ENCODE measurements around the gene TCOF1.

Gene TCOF1, protein sequence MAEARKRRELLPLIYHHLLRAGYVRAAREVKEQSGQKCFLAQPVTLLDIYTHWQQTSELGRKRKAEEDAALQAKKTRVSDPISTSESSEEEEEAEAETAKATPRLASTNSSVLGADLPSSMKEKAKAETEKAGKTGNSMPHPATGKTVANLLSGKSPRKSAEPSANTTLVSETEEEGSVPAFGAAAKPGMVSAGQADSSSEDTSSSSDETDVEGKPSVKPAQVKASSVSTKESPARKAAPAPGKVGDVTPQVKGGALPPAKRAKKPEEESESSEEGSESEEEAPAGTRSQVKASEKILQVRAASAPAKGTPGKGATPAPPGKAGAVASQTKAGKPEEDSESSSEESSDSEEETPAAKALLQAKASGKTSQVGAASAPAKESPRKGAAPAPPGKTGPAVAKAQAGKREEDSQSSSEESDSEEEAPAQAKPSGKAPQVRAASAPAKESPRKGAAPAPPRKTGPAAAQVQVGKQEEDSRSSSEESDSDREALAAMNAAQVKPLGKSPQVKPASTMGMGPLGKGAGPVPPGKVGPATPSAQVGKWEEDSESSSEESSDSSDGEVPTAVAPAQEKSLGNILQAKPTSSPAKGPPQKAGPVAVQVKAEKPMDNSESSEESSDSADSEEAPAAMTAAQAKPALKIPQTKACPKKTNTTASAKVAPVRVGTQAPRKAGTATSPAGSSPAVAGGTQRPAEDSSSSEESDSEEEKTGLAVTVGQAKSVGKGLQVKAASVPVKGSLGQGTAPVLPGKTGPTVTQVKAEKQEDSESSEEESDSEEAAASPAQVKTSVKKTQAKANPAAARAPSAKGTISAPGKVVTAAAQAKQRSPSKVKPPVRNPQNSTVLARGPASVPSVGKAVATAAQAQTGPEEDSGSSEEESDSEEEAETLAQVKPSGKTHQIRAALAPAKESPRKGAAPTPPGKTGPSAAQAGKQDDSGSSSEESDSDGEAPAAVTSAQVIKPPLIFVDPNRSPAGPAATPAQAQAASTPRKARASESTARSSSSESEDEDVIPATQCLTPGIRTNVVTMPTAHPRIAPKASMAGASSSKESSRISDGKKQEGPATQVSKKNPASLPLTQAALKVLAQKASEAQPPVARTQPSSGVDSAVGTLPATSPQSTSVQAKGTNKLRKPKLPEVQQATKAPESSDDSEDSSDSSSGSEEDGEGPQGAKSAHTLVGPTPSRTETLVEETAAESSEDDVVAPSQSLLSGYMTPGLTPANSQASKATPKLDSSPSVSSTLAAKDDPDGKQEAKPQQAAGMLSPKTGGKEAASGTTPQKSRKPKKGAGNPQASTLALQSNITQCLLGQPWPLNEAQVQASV (N-terminal part only)

DNA sequence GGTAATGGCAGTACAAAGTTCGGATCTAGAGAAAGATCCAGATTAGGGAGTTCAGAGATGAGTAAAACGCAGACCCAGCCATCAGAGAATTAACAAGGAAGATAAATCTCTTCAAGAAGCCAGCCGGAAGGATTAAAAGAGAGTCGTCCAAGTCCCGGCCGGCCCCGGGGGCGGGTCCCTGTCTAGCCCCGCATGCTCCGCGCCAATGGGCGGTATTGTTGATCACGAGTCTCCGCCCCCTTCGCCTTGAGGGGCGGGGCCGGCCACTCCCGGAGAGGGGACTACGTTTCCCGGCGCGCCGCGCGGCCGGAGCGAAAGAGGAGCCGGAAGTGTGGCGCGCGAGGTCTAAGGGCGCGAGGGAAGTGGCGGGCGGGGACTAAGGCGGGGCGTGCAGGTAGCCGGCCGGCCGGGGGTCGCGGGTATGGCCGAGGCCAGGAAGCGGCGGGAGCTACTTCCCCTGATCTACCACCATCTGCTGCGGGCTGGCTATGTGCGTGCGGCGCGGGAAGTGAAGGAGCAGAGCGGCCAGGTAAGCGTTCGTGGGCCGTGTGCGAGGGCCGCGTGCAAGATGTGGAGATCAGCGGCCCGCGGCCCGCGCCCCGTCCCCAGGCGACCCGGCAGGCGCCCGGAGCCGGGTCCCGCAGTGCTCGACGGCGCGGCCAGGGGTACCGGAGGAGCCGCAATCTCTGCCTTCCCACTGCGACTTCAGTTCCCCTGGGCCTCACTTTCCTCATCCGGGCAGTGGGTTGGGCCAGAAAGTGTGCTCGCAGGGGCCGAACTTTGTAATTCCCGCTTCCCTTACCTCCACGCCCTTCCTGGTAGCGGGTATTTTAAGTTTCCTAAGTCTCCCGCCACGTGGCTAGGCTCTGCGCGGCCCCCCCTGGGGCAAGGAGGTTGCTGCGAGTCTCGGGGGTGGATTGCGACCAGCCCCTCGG, at the start of gene TCOF1:
TCOF1 (plus strand) TSS at position 372 of the 935 bp plus-strand sequence; CDS start at position 422, 50 bp downstream.
- DNase-seq: peak; percentile 95

DNA sequence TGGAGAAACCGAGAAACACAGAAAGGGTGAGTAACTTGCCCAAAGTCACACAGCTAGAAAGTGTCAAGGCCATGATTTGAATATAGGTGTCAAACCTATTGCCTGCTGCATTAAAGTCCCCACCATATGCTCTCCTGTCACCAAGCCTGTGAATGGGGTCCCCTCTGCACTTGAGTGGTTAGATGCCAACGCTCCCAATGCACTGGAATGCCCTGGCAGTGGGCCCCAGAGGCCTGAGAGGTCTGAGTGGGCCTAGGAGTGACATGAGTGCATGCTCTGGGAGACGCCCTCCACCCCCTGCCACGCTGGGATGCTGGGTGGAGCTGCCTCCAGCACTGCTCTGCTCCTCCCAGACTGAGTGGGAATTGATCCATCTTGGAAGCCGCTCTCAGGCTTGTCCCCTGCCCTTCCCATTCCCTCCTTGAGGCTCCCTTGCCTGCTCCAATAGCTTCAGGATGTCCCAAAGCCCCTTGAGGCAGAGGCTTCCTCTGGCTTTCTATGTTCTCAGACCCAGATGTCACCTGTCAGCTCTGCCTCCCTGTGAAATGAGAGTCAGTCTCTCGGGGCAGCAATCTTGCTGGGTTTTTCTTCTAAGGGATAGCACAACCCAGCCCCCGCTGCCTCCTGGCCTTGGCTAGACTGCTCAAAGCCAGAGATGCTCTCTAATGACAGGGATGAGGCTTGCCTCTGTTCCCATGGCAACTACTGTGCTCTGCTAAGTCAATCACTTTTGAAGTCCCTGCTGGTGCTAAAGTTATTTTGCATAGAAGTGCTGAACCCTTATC, 48.2 kb upstream of the TCOF1 start:
- no peak for DNase-seq

DNA sequence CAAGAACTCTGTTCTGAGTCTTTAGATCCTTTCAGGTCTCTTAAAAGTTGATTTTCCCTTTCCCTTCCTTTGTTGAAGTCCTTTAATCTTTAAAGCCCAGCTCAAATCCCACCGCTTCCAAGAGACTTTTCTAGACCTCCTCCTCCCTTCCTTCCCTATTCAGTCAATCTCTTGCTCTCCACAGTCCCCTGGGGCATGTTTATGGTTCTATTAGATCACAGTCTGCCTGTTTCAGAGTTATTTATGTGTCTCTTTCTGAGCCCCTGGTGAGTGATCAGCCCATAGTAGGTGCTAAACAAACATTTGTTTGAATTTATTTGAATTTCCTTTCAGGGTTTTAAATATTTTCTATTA, 47.6 kb upstream of the TCOF1 start:
- no peak for DNase-seq

DNA sequence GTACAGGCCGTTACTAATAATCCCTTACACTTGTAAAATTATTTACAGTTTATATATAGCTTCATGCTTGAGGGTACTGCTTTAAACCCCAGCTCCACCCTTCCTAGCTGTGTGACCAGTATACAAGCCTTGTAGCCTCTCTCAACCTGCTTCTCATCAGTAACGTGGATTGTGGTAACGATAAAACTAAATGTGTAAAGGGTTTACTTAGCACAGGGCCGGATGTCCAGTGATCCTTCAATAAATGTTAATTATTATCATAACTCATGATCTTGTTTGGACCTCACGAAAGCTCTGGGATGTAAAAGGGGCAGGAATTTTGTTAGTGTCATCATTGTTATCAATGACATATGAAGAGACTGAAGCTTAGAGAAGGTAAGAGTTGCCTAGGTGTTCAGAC, 47.3 kb upstream of the TCOF1 start:
- no peak for DNase-seq

DNA sequence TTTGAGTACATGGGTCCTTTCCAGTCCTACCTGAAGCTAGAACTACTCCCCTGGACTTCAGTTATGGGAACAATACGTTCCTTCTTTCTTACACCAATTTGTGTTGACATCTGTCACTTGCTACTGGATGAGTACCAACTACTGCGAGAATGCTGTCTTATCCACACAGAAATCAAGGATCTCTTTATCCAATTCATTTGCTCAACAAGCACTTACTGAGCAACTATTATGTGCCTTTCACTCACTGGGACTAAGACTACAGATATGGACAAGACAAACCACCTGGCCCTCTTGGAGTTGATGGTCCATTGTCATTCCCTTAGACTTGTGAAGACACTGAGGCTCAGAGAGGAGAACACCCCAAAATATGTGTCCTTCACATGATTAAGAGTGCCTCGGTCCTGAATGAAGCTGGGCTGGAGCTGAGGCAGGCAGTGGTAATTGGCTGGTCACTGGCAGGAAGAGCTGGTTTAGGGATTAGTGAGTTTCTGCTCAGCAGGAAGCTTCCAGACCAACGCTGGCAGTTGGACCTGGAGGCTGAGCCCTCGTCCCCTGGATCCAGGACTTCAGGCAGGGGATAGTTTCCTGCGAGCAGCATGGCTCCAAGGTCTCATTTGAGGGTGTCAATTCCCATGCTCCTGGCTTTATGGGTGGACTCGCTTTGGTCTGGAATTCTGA, 46.3 kb upstream of the TCOF1 start:
- no peak for DNase-seq

DNA sequence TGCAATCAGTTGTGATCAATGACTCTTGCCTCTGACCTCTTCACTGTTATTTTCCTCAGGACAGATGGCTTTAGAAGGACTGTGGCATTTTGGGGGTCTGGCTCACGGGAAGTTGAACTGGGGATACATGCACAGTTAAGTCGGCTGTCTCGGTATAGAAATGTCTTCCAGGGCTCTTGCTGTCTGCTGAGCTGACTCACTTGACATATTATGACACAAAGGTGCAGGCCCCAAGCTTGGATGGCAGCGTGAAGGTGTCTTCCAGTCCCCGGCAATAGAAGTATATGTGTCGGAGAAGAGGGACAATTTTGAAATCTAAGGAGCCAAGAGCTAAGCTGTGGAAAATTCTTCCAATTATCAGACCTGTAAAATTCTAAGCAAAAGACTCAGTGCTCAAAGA, 45.0 kb upstream of the TCOF1 start:
- no peak for DNase-seq

DNA sequence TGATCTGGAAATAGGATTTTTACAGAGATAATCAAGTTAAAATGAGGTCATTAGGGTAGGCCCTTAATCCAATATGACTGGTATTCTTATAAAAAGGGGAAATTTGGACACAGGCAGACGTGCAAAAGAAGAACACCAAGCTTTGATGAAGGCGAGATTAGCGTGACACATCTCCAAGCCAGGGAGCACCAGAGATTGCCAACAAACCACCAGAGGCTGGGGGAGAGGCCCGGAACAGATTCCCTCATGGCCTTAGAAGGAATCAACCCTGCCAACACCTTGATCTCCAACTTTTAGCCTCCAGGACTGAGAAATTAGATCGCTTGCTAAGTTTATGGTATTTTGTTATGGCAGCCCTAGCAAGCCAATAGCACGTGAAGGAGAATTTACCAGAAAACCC, 44.0 kb upstream of the TCOF1 start:
- no peak for DNase-seq

DNA sequence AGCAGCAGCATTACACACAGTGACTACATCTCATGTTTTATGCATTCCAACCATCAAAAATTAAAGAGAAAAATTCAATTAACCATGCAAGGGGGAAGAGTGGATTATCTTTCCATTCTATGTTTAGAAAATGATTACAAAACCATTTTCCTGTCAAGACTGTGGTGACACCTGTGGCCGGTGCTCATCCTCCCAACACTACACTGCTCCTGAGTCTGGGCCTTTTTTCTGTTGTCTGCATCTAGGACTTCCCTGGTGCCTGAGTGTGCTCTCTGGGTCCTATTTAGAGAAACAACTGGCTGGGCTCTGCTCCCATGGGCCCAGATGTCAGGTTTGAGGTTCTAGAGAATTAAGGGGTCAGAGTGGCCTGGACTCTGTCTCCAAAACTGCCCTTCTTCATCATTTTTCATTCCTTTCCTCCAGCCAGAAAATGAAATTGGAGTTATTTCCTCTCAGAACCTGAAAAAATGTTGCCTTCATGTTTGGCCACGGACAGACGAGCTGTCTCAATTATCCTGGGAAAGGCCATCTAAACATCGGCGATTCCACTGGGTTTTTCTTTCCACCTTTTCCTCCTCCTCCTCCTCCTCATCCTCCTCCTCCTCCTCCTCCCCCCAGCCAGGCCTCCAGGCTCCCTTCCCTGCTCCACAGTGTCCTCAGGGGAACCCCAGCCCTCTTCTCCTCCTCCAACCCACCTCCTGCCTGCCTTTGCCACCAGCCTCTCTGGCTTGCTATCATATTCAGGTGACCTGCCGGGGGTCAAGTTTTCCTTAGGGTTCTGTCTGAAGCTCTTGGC, 43.4 kb upstream of the TCOF1 start:
- no peak for DNase-seq

DNA sequence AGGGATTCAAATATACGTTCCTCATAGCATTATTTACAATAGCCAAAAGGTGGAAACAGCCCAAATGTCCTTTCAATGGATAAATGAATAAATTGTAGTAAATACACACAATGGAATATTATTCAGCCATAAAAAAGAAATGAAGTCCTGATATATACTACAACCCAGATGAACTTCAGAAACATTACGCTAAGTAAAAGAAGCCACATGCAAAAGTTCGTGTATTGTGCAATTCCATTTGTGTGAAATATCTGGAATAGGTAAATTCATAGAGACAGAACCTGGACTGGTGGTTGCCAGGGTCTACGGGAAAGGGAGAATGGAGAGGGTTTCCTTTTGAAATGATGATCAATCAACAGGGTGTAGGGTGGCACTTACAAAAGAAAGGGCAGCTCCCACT, 42.3 kb upstream of the TCOF1 start:
- no peak for DNase-seq

DNA sequence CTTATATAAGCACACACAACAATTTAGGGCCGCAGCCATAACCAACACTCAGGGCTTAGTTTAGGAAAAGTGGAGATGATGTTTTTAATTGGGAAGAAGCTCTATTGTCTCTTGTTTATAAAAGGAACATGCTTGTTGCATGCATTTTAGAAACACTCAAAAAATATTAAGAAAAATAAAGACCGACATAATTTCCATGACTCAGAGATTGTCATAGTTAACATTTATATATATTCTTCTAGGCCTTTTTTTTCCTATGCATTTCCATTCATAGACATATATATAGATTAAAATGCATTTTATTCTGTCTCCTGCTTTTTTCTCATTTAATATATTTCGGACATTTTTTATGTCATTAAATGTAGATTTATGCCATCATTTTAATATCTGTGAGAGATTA, 41.2 kb upstream of the TCOF1 start:
- DNase-seq: no peak

DNA sequence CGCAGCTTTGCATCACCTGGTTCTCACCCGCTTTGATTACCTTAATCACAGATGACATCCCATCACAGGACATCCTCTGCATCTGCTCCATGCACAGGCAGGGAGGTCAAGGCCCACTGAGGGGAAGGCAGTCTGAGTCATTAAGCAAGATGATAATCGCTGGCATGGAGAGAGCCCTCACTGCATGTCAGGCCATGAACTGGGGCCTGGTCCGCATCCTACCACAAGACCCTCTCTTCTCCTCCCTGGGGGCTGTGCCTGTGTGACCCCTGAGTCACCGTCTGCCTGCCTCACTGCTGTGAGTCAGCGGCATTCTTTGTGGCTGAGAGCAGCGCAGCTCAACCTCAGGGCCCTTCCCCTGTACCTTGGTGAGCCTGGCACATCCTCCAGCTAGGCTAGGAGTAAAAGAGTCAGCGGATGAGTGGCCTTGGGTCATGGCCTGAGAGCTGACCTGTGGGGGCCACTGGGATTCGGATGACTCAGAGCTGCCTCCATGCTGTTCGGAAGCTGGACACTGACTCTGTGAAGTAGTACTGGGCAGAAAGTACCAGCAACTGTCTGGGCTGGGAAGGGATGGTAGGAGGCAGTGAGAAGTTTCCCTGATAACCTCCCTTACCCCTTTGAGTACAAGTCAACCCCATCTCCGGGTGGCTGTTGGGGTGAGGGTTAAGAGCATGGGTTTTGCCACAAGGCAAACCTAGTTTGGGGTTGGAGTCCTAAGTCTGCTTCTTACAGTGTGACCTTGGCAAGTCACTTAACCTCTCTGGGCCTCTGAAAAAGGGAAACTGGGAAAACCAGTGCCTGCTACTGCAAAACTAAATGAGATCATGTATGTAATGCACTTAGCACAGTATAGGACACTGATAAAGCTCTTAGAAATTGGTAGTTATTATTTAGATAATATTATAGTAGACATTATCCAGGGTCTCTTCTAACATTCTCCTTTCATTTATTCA, 40.2 kb upstream of the TCOF1 start:
- no peak for DNase-seq

DNA sequence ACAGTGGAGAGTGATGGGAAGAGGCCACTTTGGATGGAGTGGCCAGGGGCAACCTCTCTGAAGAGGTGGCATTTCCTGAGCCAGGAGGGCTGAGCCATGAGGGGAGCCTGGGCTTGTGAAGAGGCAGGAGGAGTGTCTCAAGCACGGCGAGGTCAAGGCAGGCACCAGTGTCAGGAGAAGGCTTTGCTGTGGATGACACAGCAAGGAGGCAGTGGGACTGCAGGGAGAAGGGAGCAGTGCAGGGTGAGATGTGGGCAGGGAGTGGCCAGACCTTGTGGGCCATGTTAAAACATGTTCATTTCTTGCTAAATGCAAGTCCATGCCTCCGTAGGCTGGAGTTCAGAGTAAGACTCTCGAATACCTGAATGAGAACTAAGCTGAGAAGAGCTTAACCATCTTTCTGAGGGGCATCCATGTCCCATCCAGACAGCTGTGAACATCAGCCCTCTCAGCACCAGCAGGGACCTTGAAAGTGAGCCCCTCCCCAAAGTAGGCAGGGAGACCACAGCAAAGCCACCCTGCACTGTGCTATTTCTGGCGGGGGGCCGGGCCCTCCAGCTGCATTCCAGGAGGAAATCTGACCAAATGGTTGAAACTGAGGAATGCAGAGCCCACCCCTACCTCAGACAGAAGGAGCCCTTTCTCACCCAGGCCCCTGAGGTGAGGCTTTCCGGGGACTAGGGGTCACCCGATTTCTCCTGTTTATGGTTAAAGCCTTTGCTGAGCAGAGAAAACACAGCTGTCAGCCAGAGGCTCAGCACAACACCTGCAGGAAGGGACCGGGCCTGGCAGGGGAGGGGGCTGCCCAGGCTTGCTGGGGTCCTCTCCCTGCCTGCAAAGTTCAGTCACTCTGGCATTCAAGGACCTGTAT, 38.6 kb upstream of the TCOF1 start:
- no peak for DNase-seq

DNA sequence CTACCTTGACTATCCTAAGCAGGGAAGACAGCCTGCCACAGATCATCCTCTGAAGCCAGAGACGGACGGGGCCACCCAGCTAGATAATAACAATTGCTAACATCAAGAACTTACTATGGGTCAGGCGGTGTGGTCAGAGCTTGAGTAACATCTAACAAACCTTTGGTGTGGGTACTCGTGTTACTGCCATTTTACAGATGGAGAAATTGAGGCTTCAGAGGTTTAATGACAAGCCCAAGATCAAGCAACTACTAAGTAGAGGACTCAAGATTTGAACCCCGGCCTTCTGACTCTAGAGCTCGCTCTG, 38.1 kb upstream of the TCOF1 start:
- no peak for DNase-seq

DNA sequence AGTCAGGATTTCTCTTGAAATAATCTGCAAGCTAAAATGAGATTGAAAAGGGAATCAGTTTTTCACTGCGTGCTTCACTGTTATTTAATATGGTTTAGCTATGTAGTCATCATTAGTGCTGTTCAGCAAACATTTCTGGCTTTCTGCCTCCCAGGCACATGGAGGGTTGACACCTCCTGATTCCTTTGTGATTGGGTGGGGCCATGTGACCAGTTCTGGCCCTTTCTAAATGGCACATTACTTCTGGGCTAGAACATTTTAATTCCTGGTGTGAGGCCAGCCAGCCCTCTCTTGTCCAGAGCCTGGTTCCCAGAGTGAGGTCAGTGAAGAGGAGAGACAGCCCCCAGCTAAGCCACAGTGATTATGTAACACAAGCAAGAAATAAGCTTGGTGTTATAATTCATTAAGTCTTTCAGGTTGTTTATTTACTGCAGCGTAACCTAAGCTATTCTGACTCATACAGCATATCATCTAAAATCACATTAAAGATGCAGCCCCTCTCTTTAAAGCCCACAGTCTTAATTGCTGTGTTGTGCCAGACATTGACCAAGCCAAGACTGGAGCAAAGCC, 37.4 kb upstream of the TCOF1 start:
- DNase-seq: no peak

DNA sequence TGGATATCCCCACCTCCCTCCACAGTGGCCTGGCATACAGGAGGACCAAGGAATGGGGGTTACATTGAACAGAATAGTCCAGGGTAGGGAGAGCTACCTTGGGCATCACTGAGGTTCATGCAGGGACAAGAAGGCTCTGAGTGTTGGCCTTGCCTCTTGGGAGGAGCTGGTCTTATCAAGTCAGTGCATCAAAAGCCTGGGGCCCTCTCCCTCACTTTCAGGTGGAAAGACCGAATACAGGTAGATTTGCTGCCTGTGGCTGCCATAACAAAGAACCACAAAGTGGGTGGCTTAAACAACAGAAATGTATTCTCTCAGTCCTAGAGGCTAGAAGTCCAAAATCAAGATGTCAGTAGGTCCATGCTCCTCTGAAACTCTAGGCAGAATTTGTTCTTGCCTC, 36.3 kb upstream of the TCOF1 start:
- no peak for DNase-seq

DNA sequence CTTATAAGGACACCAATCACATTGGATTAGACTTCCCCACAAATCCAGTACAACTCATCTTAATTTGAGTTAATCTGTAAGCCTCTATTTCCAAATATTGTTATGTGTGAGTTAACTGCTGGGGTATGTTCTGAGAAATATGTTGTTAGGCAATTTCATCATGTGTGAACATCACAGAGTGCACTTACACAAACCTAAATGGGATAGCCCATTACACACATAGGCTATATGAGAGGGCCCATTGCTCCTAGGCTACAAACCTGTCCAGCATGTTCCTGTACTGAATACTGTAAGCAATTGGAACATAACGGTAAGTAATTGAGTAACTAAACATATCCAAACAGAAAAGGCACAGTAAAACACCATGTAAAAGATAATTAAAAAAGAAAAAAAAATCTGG, 35.7 kb upstream of the TCOF1 start:
- DNase-seq: no peak

DNA sequence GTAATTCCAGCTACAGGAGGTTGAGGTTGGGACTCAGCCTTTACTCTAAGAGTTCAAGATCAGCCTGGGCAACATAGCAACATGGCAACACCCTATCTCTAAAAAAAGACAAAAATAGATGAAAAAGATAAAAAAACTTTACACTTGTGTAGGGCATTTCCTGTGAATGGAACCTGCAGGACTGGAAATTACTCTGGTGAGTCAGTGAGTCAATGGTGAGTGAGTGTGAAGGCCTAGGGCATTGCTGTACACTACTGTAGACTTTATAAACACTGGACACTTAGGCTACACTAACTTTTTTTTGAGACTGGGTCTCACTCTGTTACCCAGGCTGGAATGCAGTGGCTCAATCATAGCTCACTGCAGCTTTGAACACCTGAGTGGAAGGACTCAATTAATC, 35.3 kb upstream of the TCOF1 start:
- DNase-seq: no peak

All from CD4-positive, alpha-beta T cell treated with Interferon gamma for 1 hour (primary cell).